HG03575 (cell line): ENCODE data around the gene TSPAN9.

Experiments
- ATAC-seq: cut with Tn5 transposase; IDR thresholded peaks from one replicate; pipeline ENCODE4 v1.9.1; 2021; ENCODE audit not compliant: unreplicated experiment, insufficient number of reproducible peaks, low FRiP score; ENCODE audit errors: extremely low read depth

The TSPAN9 gene

DNA sequence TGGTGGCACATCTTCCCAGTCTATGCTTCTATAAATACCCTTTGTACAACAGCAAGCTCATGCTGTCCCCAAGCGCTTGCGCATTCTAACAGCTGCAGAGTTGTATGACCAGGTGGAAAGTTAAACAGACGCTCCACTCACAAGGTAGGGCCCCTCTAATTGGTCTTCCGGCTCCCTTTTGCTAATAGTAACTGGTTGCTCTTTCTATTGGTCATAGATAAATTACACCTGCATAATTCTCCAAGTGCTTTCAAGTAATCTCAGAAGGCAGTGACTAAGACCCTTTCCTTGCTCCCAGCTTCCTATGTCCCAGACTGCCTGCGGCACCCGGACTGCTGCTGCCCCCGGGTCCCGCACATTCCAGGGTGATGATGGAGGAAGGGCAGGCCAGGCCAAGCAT, 6.1 kb upstream of the TSPAN9 start:
- no peak for ATAC-seq

DNA sequence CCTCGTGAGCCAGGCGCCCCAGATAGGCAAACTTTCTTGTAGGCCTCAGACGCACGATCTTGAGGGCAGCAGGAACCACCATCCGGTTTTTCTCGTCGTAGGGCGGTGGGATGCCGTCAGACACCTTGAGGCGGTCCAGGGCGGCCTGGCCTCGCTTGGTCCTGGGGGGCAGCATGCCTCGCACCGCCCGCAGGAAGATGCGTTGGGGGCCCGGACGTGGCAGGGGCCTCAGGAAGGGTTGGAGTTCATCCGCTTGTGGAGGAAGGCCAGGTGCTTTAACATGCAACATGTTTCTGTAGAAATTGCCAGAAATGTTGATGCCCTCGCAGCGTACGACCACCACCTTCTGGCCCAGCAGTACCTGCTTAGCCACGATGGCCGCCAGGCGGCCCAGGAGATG, 5.5 kb upstream of the TSPAN9 start:
- no peak for ATAC-seq

DNA sequence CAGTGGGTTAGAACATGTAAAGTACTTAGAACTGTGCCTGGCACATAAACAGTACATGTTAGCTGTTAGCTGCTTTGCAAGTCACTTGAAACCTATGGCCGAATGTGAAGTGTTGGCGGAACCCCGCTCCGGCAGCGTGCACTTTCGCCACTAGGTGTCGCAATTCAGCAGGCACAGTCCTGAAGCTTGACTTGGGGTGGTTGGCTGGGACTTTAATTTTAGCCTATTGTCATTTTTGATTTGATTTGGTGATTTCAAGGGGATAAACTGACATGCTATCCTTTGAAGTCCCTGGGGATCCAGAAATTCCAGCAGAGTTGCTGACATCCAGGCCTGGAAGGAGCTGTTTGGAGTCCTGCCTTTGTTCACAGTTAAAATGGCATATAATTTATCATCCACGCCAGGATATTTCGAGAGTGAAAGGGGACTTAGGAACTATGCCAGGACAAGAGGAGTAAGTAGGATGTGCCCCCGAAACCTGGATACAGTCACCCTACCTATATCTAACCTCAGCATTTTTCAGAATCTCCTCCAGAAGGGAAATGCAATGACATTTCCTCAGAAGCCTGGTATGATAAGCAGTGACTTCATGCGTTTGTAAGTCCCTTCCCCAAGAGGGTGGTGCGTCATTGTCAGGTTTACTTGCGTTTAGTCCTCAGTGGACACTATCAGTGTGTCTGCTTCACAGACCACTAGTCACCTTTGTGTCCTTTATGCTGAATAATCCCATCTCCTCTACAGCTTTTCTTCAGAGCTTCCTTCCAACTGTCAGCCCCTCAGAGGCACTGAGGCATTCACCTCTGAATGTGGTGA, 3.5 kb upstream of the TSPAN9 start:
- ATAC-seq = no peak

DNA sequence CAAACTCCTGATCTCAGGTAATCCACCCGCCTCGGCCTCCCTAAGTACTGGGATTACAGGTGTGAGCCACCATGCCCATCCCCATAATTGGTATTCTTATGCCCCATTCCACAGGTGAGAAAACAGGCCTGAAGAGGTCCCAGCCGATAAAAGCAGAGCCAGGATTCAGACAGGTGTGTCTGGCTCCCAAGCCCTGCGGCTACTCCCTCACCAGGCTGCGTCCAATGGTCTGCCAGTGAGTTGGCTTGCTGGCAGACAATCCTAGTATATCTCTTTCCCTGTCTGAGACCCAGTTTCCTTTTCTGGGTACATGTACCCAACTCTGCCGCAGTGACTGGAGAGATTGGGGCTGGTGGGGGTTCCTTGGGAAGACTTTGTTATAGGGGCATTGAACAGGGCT, 1.9 kb upstream of the TSPAN9 start:
- ATAC-seq = no peak

DNA sequence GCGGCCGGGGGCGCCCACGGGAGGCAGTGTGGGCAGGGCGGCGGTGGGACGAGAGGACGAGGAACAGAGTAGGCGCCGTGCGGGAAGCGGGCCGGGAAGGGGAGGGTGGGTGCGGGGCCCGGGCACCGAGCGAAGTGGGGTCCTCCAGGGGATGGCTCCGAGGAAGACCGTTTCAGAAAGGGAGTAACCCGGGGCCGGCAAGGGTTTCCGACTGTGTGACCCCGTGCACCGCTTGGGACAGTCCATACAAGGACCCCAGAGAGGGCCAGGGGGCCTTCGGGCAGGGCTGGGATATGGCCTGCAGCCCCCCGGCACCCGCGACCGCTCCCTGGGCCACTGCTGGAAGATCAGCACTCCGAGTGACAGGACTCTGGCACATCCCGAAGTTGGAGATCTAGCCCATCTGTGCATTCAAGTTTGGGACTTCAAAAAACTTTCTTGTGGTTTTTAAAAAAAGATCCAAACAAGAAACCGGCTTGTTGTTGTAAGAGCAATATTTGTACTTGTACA, 448 bp downstream of the TSPAN9 start:
- no peak for ATAC-seq

DNA sequence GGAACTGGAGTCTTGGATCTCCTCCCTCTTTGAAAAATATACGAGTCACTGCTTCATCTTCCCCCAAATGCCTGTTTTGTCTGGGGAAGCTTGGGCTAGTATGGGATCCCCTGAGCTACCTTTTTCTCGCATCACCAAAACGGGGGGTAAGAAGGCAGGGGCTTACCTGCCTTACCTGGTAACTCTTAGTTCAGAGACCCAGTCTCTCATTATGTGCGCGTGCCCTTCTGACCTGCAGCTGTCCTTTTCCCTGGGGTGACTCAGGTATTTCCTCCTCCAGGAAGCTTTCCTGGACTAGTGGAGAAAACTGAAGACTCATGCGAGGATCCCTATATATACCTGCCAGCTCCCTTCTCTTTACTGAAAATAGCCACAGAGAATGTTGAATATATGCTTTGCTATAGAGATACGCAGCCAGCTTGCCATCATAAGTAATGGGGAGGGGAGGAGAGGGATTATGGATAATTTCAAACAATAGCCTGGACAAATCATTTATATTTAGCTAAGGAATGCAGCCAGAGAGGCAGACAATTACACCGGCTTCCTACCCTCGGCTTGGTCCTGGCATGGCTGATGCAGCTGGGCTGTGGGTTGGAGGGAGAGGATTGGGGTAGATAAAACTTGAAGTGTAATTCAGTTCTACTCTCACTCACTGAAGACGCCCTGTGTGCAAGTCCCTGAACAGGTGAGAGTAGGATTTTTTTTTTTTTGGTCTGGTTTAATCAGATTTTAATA, 1.1 kb downstream of the TSPAN9 start:
- ATAC-seq = no peak

DNA sequence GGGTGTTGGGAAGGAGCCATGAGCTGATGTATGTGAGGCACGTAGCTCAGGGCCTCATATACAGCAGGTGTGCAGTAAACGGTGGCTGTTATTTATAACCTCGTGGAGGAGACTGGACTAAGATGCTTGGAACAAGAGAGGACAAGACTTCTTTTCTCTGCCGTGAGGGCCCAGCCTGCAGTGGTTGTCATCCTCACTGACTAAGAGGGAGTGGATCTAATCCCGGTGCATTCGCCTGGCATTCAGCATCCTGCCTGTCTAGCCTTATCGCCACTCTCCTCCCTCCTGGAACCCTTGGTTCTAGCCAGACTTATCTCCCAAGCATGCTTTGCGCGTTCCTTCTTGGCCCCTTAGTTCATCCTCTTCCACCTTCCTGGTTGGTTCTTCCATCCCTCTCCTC, 3.9 kb downstream of the TSPAN9 start:
- ATAC-seq = no peak

DNA sequence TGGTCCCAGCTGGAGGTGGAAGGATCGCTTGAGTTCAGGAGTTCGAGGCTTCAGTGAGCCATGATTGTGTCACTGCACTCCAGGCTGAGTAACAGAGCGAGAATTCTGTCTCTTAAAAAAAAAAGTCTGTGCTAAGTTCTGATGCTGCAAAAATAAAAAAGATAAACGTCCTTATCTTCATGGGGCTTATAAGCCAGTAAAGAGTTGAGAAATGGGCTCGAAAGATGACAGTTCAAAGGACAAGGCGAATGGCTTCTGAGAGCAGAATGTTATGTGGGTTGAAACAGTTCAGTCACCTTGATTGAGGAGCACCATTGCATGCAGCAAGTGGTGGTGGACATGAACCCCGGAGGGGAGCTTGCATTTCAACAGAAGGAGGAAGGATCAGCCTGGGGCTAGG, 4.7 kb downstream of the TSPAN9 start:
- ATAC-seq = no peak

DNA sequence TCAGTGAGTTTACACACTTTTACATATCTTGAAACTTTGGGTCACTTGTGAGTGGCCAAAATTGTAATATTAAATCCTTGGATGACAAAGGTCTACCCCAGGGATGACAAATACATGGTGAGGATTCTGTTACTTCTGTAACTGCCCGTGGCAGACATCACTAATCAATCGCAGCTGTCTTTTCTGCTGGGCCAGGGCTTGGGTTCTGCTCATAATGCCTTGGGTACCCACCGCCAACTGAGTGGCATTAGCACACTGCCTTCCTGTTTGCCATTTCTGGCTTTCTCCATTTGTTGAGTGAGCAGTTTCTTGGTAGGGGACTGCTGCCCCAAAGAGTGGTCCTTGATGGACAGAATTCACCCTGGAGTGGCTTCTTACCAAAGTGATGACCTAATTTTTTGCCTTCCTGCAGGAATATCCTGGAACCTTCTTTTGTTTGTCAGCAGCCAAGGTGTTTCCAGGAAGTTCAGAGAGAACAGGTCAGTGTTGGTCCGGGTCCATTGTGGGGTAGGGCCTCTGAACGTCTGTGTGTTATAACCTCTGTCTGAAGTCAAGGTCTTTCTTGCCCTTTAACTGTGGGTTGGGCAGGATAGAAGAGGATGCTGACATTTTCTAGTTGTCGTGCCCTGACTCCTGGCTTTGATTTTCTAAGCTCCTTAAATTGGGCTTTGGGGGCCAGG, 6.2 kb downstream of the TSPAN9 start:
- no peak for ATAC-seq

DNA sequence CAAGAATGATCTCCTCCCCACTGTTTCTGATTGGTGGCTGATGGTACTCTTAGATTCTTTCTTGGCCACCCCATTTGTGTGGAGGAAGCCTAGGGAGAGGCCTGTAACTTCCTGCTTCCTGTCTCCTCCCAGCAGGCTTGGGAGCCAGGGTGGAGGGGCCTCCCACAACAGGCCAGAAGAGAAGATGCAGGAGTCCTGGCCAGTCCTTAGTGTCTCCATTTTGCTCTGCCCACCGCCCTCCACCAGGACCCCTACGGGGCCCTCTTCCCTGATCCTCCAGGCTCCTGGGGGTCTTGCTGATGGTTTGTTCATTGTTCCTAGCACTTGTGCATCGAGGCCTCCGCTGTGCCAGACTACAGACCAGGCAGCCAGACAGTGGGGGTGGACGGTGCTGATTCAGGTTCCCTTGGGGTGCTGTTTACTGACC, 6.8 kb downstream of the TSPAN9 start:
- ATAC-seq = no peak

DNA sequence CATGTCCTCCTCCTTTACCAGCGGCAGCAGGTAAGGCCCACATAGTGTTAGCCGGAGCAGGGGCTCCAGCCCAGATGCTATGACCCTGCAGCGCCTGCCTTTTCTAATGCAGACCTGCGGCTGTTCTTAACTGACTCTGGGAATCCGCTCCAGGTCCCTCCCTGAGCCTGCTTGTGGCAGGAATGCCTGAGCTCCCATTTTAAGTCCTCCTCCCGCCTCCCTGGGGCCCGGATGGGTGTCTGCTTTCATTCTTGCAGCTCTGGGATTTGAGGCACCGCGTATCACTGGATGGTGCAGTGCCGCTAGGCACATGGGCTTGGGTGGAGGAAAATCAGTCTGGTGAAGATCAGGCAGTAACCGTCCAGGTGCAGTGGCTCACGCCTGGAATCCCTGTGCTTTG, 7.6 kb downstream of the TSPAN9 start:
- no peak for ATAC-seq

DNA sequence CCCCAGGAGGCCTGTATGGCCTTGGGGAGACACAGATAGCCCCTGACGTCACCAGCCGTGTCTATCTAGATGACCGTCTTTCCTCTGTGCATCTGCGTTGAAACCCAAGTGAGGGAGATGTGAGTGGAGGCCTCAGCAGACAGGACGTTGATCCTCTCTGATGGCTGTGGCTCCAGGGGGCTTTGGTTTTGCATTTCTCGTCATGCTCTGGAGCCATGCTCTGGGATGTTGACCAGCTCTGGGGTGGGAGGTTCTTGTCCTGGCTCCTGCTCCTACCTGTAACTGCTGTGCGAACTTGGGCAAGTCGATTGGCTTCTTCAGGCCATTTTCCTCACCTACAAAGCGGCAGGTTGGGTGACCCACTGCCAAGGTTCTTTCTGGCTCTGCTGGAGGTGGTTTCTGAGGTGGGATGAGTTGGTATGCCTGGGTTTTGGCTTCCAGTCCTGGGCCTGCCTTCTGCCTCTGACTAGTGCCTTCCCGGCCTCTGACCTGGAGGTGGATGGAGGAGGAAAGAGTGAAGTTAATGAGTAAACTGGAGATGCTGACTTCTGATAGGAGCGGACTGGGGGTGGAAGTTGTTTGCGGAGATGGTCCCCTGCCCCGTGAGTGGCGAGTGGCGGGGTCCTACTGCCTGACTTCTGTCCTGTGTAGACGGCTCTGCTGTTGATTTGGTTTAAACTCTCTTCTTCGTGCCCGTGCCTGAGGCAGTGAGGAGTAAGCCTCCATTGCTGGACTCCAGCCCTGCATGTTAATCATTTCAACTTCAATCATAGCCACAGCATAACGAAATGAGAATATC, 8.4 kb downstream of the TSPAN9 start:
- no peak for ATAC-seq

DNA sequence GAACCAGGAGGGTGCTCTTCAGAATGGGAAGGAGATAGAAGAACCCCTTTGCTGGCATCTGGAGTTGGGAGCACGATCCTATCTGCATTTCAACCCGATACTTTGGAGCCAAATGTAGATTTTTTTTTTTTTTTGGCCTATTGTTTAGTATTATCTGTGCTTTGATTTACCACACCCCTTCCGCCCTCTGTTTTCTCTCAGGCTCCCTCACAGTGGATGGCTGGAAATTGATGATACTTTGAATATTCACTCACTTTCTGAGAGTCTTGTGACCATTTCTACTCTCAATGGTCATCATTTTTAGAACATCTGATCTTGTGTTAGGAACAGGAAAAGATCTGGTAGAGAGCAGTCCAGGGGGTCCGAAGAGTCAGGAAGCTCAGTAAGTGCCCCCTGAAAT, 9.0 kb downstream of the TSPAN9 start:
- no peak for ATAC-seq

DNA sequence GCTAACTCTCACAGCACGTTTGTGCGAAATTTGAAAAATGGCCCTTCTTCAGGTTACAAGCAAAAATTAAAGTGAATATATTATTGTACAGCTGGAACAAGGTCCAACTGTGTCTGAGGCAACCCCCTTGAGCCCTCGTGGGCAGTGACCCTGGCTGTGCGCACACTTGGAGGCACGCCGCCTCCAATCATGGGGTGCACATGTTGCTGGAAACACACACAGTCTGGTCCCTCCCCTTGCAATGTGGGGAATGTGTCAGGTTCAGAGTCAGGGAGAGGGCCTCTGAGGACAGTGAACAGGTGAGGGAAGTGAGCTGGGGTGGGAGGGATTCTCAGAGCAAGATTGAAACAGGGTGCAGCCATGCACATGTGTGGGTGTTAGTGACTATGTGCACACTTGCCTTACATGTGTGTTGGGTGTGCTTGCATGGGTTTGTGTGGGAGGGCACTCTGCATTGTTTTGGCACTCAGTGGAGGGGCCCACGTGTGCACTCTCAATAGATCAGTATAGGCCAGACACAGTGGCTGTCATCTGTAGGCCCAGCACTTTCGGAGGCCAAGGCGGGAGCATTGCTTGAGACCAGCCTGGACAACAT, 9.6 kb downstream of the TSPAN9 start:
- no peak for ATAC-seq

DNA sequence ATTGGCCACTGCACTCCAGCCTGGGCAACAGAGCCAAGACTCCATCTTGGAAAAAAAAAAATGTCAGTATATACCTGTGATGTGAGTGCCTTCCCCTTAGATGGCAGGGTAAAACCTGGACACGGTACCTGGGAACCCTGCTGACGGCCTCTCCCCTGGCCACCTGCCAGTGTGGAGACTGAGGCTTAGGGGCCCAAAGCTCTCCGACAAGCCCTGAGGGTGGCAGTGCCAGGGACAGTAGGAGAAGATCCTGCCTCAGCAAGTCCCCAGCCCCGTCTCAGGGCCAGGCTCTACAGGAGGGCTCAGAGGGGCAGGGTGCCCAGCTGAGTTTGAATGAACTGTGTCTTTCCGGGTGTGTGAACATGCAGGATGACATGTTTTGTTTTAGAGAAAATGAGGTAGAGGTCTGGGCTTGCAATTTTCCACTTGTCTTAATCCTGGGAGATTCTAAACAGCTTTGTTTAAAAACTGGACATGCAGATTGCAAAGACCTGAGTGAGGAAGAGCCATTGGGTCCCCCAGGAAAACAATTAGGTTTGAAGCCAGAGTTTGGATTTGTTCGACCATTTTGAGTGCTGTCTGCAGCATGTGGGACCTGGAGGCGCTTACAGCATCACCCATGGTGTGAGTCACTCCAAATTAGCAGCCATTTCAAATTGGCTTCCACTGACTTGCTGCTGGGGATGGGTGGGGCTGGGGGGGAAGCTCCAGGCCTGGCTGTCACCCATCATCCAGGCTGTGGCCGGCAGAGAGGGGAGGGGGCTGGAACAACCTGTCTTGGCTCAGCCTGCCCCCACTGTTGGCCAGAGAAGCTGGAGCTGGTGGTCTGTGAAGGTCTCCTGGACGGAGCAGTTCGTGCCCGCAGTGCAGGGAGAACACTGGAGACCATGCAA, 10.8 kb downstream of the TSPAN9 start:
- no peak for ATAC-seq

DNA sequence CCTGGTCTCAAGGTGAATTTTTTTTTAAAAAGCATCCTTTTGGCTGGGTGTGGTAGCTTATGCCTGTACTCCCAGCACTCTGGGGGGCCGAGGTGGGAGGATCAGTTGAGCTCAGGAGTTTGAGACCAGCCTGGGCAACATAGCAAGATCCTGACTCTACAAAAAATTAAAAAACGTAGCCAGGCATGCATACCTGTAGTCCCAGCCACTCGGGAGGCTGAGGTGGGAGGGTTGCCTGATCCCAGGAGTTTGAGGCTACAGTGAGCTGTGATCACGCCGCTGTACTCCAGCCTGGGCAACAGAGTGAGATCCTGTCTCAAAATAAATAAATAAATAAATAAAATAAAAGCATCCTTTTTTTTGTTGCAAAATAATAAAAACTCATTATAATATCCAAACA, 12.4 kb downstream of the TSPAN9 start:
- ATAC-seq = no peak

DNA sequence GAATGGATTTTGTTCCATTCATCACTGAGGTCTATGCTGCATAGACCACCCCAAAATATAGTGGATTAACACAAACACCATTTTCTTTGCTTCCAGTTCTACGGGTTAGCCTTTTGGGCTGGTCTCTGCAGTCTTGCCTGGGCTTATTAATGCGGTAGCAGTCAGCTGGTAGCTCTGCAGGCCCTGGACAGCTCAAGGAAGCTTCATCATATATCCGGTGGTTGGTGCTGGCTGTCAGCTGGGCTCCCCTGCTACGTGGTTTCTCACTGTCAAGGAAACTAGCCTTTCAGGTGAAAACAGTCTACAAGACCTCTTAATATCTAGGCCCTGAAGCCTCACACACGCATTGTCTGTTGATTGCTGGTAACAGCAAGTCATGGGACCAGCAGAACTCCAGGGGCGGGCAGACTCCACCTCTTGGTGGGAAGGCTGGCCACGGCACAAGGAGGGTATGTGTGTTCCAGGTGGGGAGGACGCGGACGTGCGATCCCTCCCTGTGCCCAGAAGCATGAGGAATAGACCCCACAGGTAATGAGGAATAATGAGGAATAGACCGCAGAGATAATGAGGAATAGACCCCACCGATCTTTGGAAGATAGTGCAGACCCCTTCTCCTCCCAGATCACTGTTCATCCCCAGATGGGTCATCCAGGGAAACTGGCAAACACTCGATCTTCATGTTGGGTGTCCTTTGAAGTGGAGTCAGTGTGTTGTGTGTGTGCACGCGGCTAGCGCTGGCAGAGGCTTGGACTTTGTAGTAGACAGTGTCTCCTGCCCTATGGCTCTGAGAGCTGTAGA, 13.3 kb downstream of the TSPAN9 start:
- no peak for ATAC-seq
